Measurements from ENCODE around the gene EPS8L1. TPM values are rescaled to one million over a fixed set of nuclear protein-coding genes. Genes with fewer than 3 reads are reported as not detected.

The EPS8L1 gene
- total RNA-seq, 1 donor from 2014 or later = 0.88 TPM

- no peak overlapping the region for H3K4me3 ChIP-seq
- H3K27ac ChIP-seq (replicated peaks) = no peak overlapping the region
- H3K9me3 ChIP-seq (replicated peaks) = no peaks in the 10 kb centered on the region
- H3K27me3 ChIP-seq (ENCODE audit: low read depth) = no peaks in the 10 kb centered on the region
- intact Hi-C loops (cut with micrococcal nuclease) = no loop called here
- H3K4me1 ChIP-seq = no peaks in the 10 kb centered on the region
- DNase-seq = no peak
- peaks cover 63% of the 10 kb centered on the region for H3K36me3 ChIP-seq
- TF ChIP-seq, protein P1, sequence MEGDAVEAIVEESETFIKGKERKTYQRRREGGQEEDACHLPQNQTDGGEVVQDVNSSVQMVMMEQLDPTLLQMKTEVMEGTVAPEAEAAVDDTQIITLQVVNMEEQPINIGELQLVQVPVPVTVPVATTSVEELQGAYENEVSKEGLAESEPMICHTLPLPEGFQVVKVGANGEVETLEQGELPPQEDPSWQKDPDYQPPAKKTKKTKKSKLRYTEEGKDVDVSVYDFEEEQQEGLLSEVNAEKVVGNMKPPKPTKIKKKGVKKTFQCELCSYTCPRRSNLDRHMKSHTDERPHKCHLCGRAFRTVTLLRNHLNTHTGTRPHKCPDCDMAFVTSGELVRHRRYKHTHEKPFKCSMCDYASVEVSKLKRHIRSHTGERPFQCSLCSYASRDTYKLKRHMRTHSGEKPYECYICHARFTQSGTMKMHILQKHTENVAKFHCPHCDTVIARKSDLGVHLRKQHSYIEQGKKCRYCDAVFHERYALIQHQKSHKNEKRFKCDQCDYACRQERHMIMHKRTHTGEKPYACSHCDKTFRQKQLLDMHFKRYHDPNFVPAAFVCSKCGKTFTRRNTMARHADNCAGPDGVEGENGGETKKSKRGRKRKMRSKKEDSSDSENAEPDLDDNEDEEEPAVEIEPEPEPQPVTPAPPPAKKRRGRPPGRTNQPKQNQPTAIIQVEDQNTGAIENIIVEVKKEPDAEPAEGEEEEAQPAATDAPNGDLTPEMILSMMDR (IDR thresholded peaks at IDR 0.05; ENCODE audit: borderline replicate concordance) = no peak
Measured at GRCh38 chr19:55041627-55042343, 33.9 kb upstream of the EPS8L1 start.

DNA sequence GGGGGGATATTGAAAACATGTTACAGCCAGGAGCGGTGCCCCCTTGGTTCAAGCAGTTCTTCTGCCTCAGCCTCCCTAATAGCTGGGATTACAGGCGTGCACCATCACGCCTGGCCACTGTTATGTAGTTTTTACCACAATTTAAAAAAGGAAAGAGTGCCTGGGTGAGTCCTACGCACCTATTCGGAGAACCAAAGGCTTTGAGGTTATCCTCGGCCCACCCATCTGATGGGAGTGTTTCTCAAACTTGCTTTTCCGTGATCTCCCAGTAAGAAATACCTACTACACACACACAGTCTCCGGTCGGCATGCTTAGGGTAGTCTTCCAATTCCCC, 33.4 kb upstream of the EPS8L1 start:
- H3K27ac ChIP-seq (replicated peaks) = no peak overlapping the region
- H3K27me3 ChIP-seq (ENCODE audit: low read depth) = no peaks in the 10 kb centered on the region
- H3K4me3 ChIP-seq = no peak overlapping the region
- intact Hi-C loops (cut with micrococcal nuclease) = no loop called here
- H3K36me3 ChIP-seq = peaks cover 68% of the 10 kb centered on the region
- H3K4me1 ChIP-seq = no peaks in the 10 kb centered on the region
- TF ChIP-seq, protein P1 (IDR thresholded peaks at IDR 0.05; ENCODE audit: borderline replicate concordance) = no peak
- DNase-seq = no peak
- H3K9me3 ChIP-seq (replicated peaks) = no peaks in the 10 kb centered on the region

DNA sequence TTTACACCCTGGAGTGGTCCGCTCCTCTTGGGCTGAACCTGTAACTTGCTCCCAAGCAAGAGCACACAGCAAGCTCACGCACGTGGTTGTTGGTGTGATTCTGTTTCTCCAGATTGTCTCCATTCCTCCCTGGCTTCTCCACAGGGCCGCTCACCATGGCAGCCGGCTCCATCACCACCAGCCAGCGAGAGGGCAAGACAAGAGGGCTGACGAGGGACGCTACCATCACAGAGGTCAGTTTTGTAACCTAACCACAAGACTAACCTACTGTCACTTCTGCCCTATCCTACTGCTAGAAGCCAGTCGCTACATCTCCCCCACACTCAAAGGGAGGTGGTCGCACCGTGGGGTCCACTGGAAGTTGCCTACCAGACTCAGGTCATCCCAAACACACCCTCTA, 33.0 kb upstream of the EPS8L1 start:
- TF ChIP-seq, protein P1 (IDR thresholded peaks at IDR 0.05; ENCODE audit: borderline replicate concordance) = no peak
- Histone ChIP-seq H3K9me3 (replicated peaks) (no peaks in the 10 kb centered on the region), H3K36me3 (peaks cover 72% of the 10 kb centered on the region), H3K27me3 (ENCODE audit: low read depth) (no peaks in the 10 kb centered on the region), H3K27ac (replicated peaks) (no peak overlapping the region), H3K4me3 (no peak overlapping the region), H3K4me1 (no peaks in the 10 kb centered on the region)
- no peak for DNase-seq
- intact Hi-C loops (cut with micrococcal nuclease) = no loop called here

DNA sequence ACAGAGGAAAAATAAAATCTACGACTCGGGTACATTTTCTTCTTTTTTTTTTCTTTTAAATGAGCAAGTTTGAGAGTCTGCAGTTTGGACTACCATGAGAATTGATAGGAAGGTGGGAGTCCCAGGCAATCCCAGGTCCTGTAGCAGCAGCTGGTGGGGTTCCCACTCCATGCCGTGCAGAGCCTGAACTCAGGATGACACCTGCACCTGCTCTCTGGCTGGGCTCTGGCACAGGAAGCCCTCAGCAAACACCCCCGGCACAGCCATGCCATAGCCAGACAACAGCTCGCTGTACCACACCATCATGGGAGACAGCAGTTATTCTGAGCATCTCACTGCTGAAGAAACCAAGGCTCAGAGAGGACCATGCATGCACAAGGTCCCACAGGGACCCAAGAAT, 31.4 kb upstream of the EPS8L1 start:
- TF ChIP-seq, protein P1 (IDR thresholded peaks at IDR 0.05; ENCODE audit: borderline replicate concordance) = no peak
- H3K4me3 ChIP-seq = no peak overlapping the region
- no peaks in the 10 kb centered on the region for H3K9me3 ChIP-seq (replicated peaks)
- peaks cover 88% of the 10 kb centered on the region for H3K36me3 ChIP-seq
- intact Hi-C loops (cut with micrococcal nuclease) = no loop called here
- no peaks in the 10 kb centered on the region for H3K27me3 ChIP-seq (ENCODE audit: low read depth)
- H3K4me1 ChIP-seq = no peaks in the 10 kb centered on the region
- no peak overlapping the region for H3K27ac ChIP-seq (replicated peaks)
- no peak for DNase-seq

DNA sequence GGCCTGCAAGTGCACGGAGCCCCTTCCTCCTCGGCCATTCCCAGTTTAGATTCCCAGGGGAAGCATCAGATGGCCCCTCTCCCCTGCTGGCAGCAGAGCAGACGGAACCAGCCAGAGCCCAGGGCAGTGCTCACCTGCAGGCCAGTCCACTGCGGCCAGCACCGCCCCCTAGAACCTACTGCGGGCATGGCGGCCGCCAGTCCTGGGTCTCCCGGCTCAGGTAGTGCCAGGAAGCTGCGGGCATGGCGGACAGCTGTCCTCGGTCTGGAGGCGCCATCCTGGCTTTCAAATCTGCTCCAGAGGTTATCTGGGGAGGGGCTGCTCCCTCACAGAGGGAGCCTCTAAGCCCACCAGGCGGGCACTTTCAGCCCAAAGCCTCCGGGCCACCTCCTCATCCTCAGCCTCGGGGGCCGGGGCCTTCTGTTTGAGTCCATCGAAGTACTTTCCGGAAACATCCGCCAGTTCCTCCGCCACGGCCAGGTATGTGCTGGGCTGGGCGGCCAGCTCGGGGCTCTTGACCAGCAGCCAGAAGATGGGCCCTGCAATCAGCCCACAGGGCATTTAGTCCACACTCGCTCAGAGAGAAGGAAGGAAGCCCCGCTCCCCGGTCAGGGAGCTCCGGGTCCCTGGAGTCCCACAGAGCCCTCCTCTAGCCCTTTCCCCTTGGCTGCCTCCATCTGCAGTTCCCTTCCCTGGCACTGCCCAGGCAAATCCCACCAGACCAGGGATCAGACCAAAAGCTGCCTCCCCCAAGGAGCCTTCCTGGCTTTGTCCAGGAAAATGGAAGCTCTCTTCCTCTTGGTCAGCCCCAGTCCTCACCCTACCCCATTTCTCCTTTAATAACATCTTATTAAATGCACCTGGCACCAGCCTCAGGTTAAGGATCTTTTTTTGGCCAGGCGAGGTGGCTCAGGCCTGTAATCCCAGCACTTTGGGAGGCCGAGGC, 30.6 kb upstream of the EPS8L1 start:
- Histone ChIP-seq H3K4me1 (no peaks in the 10 kb centered on the region), H3K36me3 (peaks cover 94% of the 10 kb centered on the region), H3K27me3 (ENCODE audit: low read depth) (no peaks in the 10 kb centered on the region), H3K9me3 (replicated peaks) (no peaks in the 10 kb centered on the region), H3K27ac (replicated peaks) (no peak overlapping the region), H3K4me3 (no peak overlapping the region)
- DNase-seq = no peak
- intact Hi-C loops (cut with micrococcal nuclease) = no loop called here
- TF ChIP-seq, protein P1 (IDR thresholded peaks at IDR 0.05; ENCODE audit: borderline replicate concordance) = no peak

Measured in left ventricle myocardium inferior (tissue), 1 donor.